ENCODE results near the gene PLEKHJ1.

GRCh38 chr19:2277138-2277537 lies 41.0 kb upstream of the PLEKHJ1 start:
- TF ChIP-seq CTCF (IDR thresholded peaks at IDR 0.05) (no peak), POLR2A (IDR thresholded peaks at IDR 0.05) (no peak)
